Lung (tissue), 12 donors: ENCODE measurements around the gene ITPA. TPM values are rescaled to one million over a fixed set of nuclear protein-coding genes. Genes with fewer than 3 reads are reported as not detected.

Experiments used
- ATAC-seq: fragments of 200-7000 bp; cut with Tn5 transposase; one replicate; pipeline ENCODE4 v1.9.1; 2020; ENCODE audit warnings: moderate number of reproducible peaks; ENCODE audit not compliant: insufficient read depth, low FRiP score
- DNase-seq, 3 donors: peaks; one replicate each; pipeline ENCODE4 v3.0.0-alpha.2; 2013 to 2017
- H3K27ac ChIP-seq, 2 donors: one replicate each; pipeline ENCODE4 v1.5.1; 2013; ENCODE audit warnings: mild to moderate bottlenecking in 2 of 2, moderate library complexity in 2 of 2, control low read depth in 1 of 2, inconsistent platforms in 1 of 2, low read depth in 1 of 2, low read length in 1 of 2
- H3K27me3 ChIP-seq, 3 donors: one replicate each; pipeline ENCODE4 v1.5.1; 2013; ENCODE audit warnings: low read length in 2 of 3; ENCODE audit not compliant: control insufficient read depth in 3 of 3, insufficient read depth in 3 of 3
- H3K36me3 ChIP-seq, 4 donors: one replicate each; pipeline ENCODE4 v1.5.1; 2013; ENCODE audit warnings: low read length in 4 of 4, mild to moderate bottlenecking in 1 of 4, moderate library complexity in 1 of 4; ENCODE audit not compliant: control insufficient read depth in 4 of 4, insufficient read depth in 4 of 4
- H3K4me1 ChIP-seq, 5 donors: one replicate each; pipeline ENCODE4 v1.5.1; 2013; ENCODE audit warnings: low read length in 5 of 5, mild to moderate bottlenecking in 2 of 5, moderate library complexity in 1 of 5; ENCODE audit not compliant: control insufficient read depth in 5 of 5, insufficient read depth in 5 of 5
- H3K4me3 ChIP-seq: one replicate; pipeline ENCODE4 v1.5.1; 2013; ENCODE audit warnings: mild to moderate bottlenecking, control low read depth, moderate library complexity
- H3K9ac ChIP-seq, 2 donors: one replicate each; pipeline ENCODE4 v1.5.1; 2013; ENCODE audit warnings: low read length in 2 of 2, control low read depth in 1 of 2; ENCODE audit not compliant: insufficient read depth in 1 of 2
- H3K9me3 ChIP-seq, 4 donors: one replicate each; pipeline ENCODE4 v1.5.1; 2013; ENCODE audit warnings: low read length in 3 of 4, mild to moderate bottlenecking in 1 of 4, moderate library complexity in 1 of 4; ENCODE audit not compliant: control insufficient read depth in 4 of 4, insufficient read depth in 3 of 4
- WGBS, 2 donors: extraction: QIAGEN DNeasy Blood & Tissue Kit; methylation state at CpG; one replicate each; pipeline ENCODE4 v1.1.7; 2013; 5-methylcytosine and 5-hydroxymethylcytosine counted together
- polyA plus RNA-seq, 2 donors: library from polyadenylated mRNA; stranded (reverse); fragments of 200-250 nt; gene quantifications; one replicate each; pipeline ENCODE4 v1.2.1, GENCODE V29; 2013
- total RNA-seq, 2 donors: library from RNA; depleted of rRNA in 1 of 2; stranded (reverse); fragments of >200 nt in 1 of 2; gene quantifications; one replicate each; pipeline ENCODE4 v1.2.1, GENCODE V29; 2014 to 2021
- TF ChIP-seq, protein P1 (sequence below): IDR thresholded peaks from 2 replicates; pipeline ENCODE4 v1.5.1; 2012; ENCODE audit warnings: mild to moderate bottlenecking; ENCODE audit errors: control extremely low read depth, extremely low read depth
- donor health status: control.
- donor health status: control.
- donor health status: Bipolar disorder and iron deficiency.
- donor health status: healthy.
- donor health status: DM: yes; HTN: yes; CAD: no.

ITPA gene
- total and polyA plus RNA-seq, 4 donors, result 32.7 to 95.8 (median 66.1) TPM

DNA sequence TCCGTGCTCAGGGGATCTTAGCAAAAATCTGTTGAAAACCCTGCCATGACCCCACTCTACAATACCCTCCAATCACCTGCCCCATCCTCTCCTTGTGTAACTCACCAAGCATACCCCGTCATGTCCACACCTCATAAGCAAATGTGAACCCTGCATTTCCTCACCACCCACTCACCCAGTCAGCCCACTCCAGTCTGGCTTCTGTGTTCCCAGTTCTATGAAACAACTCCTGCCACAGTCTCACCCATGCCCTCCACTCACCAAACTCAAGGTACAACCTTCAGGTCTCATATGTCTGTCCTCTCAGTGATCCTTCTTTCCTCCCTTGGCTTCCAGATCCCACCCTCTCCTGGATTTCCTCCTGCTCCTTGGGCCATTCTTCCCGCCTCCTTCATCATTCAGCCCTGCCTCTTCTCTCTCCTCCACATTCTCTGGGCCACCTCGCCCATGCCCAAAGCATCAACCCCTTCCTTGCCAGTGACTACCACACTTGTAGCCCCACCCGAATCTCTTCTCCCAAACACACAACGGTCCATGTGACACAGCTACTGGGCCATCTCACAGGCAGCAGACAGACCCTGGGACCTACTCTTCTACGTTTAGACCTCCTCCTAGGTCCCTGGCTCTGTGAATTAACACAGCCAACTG is 13.6 kb upstream of the ITPA start:
- DNase-seq (no peak), ATAC-seq (no peak)
- H3K4me1 ChIP-seq, result no peaks in the 10 kb centered on the region

DNA sequence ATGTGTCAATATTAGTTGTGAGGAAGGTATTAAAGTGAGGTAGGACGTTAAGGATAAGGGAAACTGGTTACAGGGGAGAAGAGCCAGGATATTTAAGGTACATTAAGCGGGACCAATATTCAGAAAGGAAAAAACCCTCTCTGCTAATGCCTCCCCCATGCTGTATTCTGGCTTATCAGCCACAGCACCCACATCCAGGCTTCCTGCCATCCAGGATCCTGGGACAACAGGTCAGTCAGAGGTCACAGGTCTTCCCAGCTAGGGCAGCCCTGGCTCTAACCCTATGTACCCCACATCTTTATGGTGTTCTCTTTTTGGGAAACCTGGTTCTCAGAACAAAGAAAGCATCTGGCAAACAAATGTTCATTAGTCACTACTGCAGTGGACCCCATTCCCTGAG is 10.1 kb upstream of the ITPA start:
- peaks cover 0 to 2% (median 0%) of the 10 kb centered on the region in 4 donors for H3K9me3 ChIP-seq
- H3K4me3 ChIP-seq, result no peak overlapping the region
- TF ChIP-seq, protein P1, sequence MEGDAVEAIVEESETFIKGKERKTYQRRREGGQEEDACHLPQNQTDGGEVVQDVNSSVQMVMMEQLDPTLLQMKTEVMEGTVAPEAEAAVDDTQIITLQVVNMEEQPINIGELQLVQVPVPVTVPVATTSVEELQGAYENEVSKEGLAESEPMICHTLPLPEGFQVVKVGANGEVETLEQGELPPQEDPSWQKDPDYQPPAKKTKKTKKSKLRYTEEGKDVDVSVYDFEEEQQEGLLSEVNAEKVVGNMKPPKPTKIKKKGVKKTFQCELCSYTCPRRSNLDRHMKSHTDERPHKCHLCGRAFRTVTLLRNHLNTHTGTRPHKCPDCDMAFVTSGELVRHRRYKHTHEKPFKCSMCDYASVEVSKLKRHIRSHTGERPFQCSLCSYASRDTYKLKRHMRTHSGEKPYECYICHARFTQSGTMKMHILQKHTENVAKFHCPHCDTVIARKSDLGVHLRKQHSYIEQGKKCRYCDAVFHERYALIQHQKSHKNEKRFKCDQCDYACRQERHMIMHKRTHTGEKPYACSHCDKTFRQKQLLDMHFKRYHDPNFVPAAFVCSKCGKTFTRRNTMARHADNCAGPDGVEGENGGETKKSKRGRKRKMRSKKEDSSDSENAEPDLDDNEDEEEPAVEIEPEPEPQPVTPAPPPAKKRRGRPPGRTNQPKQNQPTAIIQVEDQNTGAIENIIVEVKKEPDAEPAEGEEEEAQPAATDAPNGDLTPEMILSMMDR, result no peak
- no peak overlapping the region for H3K9ac ChIP-seq
- H3K4me1 ChIP-seq, result peaks cover 0 to 13% (median 0%) of the 10 kb centered on the region in 5 donors
- DNase-seq, result no peak
- no peaks in the 10 kb centered on the region for H3K27me3 ChIP-seq
- ATAC-seq, result no peak
- WGBS, 2 donors, result 50% methylated on average over 2 of the region's 2 CpGs
- H3K27ac ChIP-seq, result no peak overlapping the region
- H3K36me3 ChIP-seq, result peaks cover 6 to 38% (median 33%) of the 10 kb centered on the region in 4 donors

More for the DNA sequence above, 13.6 kb upstream of the ITPA start:
- TF ChIP-seq, protein P1, result no peak
- Histone ChIP-seq H3K9ac (peak overlapping the region in 1 of 2 donors; percentile 5), H3K36me3 (peaks cover 12 to 62% (median 45%) of the 10 kb centered on the region in 4 donors), H3K4me3 (no peak overlapping the region), H3K27ac (no peak overlapping the region), H3K9me3 (peaks cover 0 to 2% (median 0%) of the 10 kb centered on the region in 4 donors), H3K27me3 (no peaks in the 10 kb centered on the region)
- WGBS, 2 donors, result 92 to 97% methylated on average over 7 of the region's 7 CpGs

DNA sequence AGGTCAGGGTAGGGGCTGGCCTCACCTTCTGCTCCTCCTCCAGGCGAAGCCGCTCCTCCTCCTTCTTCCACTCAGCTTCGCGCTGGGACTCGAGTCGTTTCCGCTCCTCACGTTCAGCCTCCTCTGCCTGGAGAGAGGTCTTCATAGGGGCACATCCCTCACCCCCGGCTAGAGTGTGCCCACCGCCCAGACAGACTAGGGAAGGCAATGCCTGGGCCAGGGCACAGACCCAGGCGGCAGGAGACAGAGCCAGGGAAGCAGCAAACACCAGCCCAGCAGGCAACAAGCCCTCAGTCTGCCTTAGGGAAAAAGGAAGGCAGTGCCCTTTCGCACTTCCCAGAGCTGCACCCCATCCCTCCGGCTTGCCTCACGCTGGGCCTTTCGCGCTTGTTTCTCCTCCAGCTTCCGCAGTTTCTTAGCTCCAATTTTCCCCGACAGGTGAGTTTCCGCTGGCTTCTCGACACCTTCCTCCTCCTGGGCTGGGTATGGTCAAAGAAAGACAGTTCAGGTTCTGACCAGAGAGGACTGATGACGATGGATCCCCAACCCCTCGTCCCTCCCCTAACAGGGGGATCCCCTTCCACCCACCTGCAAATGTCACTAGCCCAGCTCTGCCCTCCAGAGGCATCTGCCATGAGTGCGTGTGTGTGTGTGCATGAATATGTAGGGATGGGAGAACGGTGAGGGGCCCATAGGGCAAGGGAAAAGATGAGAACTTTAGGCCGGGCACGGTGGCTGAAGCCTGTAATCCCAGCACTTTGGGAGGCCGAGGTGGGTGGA is 9.1 kb upstream of the ITPA start:
- TF ChIP-seq, protein P1, result no peak
- Histone ChIP-seq H3K4me1 (peaks cover 0 to 13% (median 0%) of the 10 kb centered on the region in 5 donors), H3K9ac (no peak overlapping the region), H3K27me3 (no peaks in the 10 kb centered on the region), H3K27ac (no peak overlapping the region), H3K36me3 (peaks cover 0 to 32% (median 23%) of the 10 kb centered on the region in 4 donors), H3K4me3 (no peak overlapping the region), H3K9me3 (no peaks in the 10 kb centered on the region)
- ATAC-seq, result no peak
- 93 to 94% methylated on average over 27 of the region's 27 CpGs for WGBS, 2 donors
- no peak for DNase-seq
